Measurements from ENCODE around the gene PEAR1. TPM values are rescaled to one million over a fixed set of nuclear protein-coding genes. Genes with fewer than 3 reads are reported as not detected.

The PEAR1 gene
- total and polyA plus RNA-seq, 2 of the 8 experiments (the other 6 are each of a cell fraction or from before 2014, with no cell fraction given): 0.63 to 0.71 TPM

DNA sequence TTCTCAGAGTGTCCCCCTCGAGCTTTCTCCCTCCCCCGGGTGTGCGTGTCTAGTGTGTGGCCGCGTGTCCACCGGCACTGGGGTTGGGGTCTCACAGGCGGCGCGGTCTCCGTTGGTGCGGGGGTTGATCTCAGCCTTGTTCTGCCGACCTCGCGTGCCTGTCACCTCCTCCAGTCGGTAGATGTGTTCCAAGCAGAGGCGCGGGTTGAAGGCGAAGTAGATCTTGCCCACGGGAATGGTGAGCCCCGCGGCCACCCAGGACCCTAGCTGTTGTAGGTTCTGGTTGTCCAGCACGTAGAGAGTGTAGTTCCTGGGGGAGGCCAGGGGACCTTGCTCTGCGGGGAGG is 44.4 kb upstream of the PEAR1 start:
- peaks cover 58 to 93% (median 67%) of the 10 kb centered on the region in 4 experiments for H3K27me3 ChIP-seq (replicated peaks in 1 of 4; ENCODE audit: control insufficient read depth in 3 of 4, extremely low read depth in 1 of 4, insufficient read depth in 3 of 4, low read length in 3 of 4)
- no peak overlapping the region for H2AK5ac ChIP-seq (ENCODE audit: low read depth, low read length)
- H3K79me2 ChIP-seq (ENCODE audit: control insufficient read depth in 1 of 2, insufficient read depth in 2 of 2, low read length in 2 of 2): no peaks in the 10 kb centered on the region
- H4K8ac ChIP-seq (ENCODE audit: extremely low read depth, insufficient read depth, low read length): no peak overlapping the region
- no peak overlapping the region for H4K91ac ChIP-seq (replicated peaks; ENCODE audit: insufficient read length, low read length)
- H3K23ac ChIP-seq (ENCODE audit: insufficient read length): no peak overlapping the region
- no peaks in the 10 kb centered on the region for H3K36me3 ChIP-seq (ENCODE audit: control insufficient read depth in 2 of 4, insufficient read depth in 4 of 4, low read length in 3 of 4)
- no peak overlapping the region for H3K4ac ChIP-seq (replicated peaks; ENCODE audit: insufficient read length, low read depth, low read length)
- H3K4me2 ChIP-seq (ENCODE audit: insufficient read depth in 1 of 2, low read depth in 2 of 2, low read length in 2 of 2): peak overlapping the region; percentile 87 to 94
- H4K20me1 ChIP-seq (replicated peaks in 1 of 2; ENCODE audit: control insufficient read depth in 1 of 2, insufficient read depth in 2 of 2, low read length in 2 of 2): peaks cover 1 to 16% of the 10 kb centered on the region in 2 experiments
- FAIRE-seq (no peak), DNase-seq (ENCODE audit: low read depth in 1 of 2, low spot score in 2 of 2) (no peak)
- H3K56ac ChIP-seq (replicated peaks; ENCODE audit: insufficient read length, low read depth, low read length): no peak overlapping the region
- H3K23me2 ChIP-seq (ENCODE audit: low read depth, low read length): peaks cover 12% of the 10 kb centered on the region
- peak overlapping the region; percentile 3 to 59 (median 32); a peak in 6 of 8 replicates for H3K4me3 ChIP-seq (ENCODE audit: extremely low read depth in 1 of 4, insufficient read depth in 2 of 4, low read depth in 3 of 4, low read length in 4 of 4)
- no peak overlapping the region for H2BK15ac ChIP-seq (ENCODE audit: low read length)
- no peak overlapping the region for H2BK5ac ChIP-seq (ENCODE audit: low read depth, low read length)
- H2BK120ac ChIP-seq (replicated peaks; ENCODE audit: low read depth, low read length): no peak overlapping the region
- ChIA-PET CTCF (ENCODE audit: partially characterized antibody) (interaction anchor here (0.6 to 25.2 kb wide), 12 partner anchors 13 to 196 kb away, joined by 3 to 719 read pairs (median 6); partner anchors contain the start of genes INSRR, NTRK1 and PEAR1), POLR2A (ENCODE audit: partially characterized antibody) (interaction anchor here (0.6 to 1.5 kb wide), 5 partner anchors 8 to 356 kb away, joined by 3 to 6 read pairs (median 4); partner anchors contain the start of gene NTRK1)
- no peak overlapping the region for H2BK12ac ChIP-seq (ENCODE audit: low read depth, low read length)
- H4K5ac ChIP-seq (ENCODE audit: insufficient read length, low read depth, low read length): no peak overlapping the region
- no peaks in the 10 kb centered on the region for H3K79me1 ChIP-seq (ENCODE audit: low read depth, low read length)
- H3K14ac ChIP-seq (ENCODE audit: insufficient read length): no peak overlapping the region
- no peak overlapping the region for H2AFZ ChIP-seq (ENCODE audit: low read length)
- no peaks in the 10 kb centered on the region for H3K9me3 ChIP-seq (ENCODE audit: insufficient read depth in 2 of 2, low read depth in 1 of 2, low read length in 1 of 2)
- WGBS, 2 experiments (ENCODE audit: extremely low coverage in 1 of 2, insufficient coverage in 1 of 2, insufficient read length in 1 of 2, insufficient replicate concordance in 2 of 2, low coverage in 1 of 2, low lambda C conversion rate in 2 of 2, missing lambda C conversion rate in 1 of 2): 23% methylated on average over 23 of the region's 23 CpGs; no CpG with 5 or more reads in 1 of the 2 experiments
- no peak overlapping the region for H3K18ac ChIP-seq (ENCODE audit: extremely low read depth, low read length)
- H3K4me1 ChIP-seq (replicated peaks in 1 of 4; ENCODE audit: control insufficient read depth in 3 of 4, insufficient read depth in 4 of 4, low read length in 3 of 4): peaks cover 0 to 25% (median 11%) of the 10 kb centered on the region in 4 experiments; a peak in 5 of 7 replicates
- no peak overlapping the region for H3K9ac ChIP-seq (replicated peaks in 1 of 4; ENCODE audit: extremely low read depth in 1 of 4, low read depth in 3 of 4, low read length in 3 of 4)
- no peak overlapping the region for H3K27ac ChIP-seq (ENCODE audit: low read depth, low read length)
- H2BK20ac ChIP-seq (ENCODE audit: low read length): no peak overlapping the region
- TF ChIP-seq, protein P1, sequence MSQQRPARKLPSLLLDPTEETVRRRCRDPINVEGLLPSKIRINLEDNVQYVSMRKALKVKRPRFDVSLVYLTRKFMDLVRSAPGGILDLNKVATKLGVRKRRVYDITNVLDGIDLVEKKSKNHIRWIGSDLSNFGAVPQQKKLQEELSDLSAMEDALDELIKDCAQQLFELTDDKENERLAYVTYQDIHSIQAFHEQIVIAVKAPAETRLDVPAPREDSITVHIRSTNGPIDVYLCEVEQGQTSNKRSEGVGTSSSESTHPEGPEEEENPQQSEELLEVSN (IDR thresholded peaks at IDR 0.05): no peak
- TF ChIP-seq EZH2 (IDR thresholded peaks at IDR 0.05; ENCODE audit: low read depth, low read length, severe bottlenecking): peak; percentile 51
- TF ChIP-seq RNF2 (IDR thresholded peaks at IDR 0.05; ENCODE audit: borderline replicate concordance, low read depth, low read length, missing control alignments, poor library complexity, severe bottlenecking): no peak
- TF ChIP-seq CTBP2 (IDR thresholded peaks at IDR 0.05; ENCODE audit: borderline replicate concordance, insufficient read depth, insufficient read length, low read length): no peak
- peak; percentile 59; the same call in 1 of the 2 replicates for TF ChIP-seq SUZ12 (IDR thresholded peaks at IDR 0.05; ENCODE audit: low read length)
- no peak for TF ChIP-seq BRCA1 (IDR thresholded peaks at IDR 0.05; ENCODE audit: low read depth, low read length)
- TF ChIP-seq, protein P2, sequence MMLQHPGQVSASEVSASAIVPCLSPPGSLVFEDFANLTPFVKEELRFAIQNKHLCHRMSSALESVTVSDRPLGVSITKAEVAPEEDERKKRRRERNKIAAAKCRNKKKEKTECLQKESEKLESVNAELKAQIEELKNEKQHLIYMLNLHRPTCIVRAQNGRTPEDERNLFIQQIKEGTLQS (IDR thresholded peaks at IDR 0.05; ENCODE audit: insufficient read depth, low read depth, low read length): no peak
- no peak for TF ChIP-seq ZNF274 (IDR thresholded peaks at IDR 0.05; ENCODE audit: borderline replicate concordance, extremely low read depth, low read length)
- TF ChIP-seq SIRT6 (IDR thresholded peaks at IDR 0.05; ENCODE audit: low read length): no peak
- TF ChIP-seq, protein P3, sequence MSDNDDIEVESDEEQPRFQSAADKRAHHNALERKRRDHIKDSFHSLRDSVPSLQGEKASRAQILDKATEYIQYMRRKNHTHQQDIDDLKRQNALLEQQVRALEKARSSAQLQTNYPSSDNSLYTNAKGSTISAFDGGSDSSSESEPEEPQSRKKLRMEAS (IDR thresholded peaks at IDR 0.05): 0 out of 2 replicates have a peak, but pooled peaks have one; percentile 10
- no peak for TF ChIP-seq KDM5A (IDR thresholded peaks at IDR 0.05; ENCODE audit: low read length)
